GM23338 (cell line): ENCODE measurements around the gene KRT32. TPM values are rescaled to one million over a fixed set of nuclear protein-coding genes. Genes with fewer than 3 reads are reported as not detected.

Experiments
- ATAC-seq: fragments of 200-7000 bp; cut with Tn5 transposase; 3 replicates; pipeline ENCODE4 v1.9.1; 2020
- DNase-seq: peaks from one replicate; pipeline ENCODE4 v3.0.0-alpha.2; 2015; ENCODE audit warnings: low spot score
- H2AFZ ChIP-seq: fragments of 200-600 bp; sonication (generic); 2 replicates; pipeline ENCODE4 v1.8.0; 2016; ENCODE audit warnings: antibody characterized with exemption, mild to moderate bottlenecking, moderate library complexity
- H3F3A ChIP-seq: fragments of 200-600 bp; sonication (generic); replicated peaks from 2 replicates; pipeline ENCODE4 v1.8.0; 2017; ENCODE audit warnings: antibody characterized with exemption, mixed run types, low read depth
- H3K27ac ChIP-seq: fragments of 200-600 bp; sonication (generic); 2 replicates; pipeline ENCODE4 v1.6.1; 2016; ENCODE audit warnings: low read depth
- H3K27me3 ChIP-seq: fragments of 200-600 bp; sonication (generic); 2 replicates; pipeline ENCODE4 v1.8.0; 2016; ENCODE audit warnings: mild to moderate bottlenecking, mixed run types, moderate library complexity; ENCODE audit not compliant: insufficient read depth
- H3K36me3 ChIP-seq: fragments of 200-600 bp; sonication (generic); 2 replicates; pipeline ENCODE4 v1.8.0; 2016; ENCODE audit warnings: mild to moderate bottlenecking; ENCODE audit not compliant: insufficient read depth
- H3K4me1 ChIP-seq: fragments of 200-600 bp; sonication (generic); 2 replicates; pipeline ENCODE4 v1.8.0; 2016; ENCODE audit warnings: mild to moderate bottlenecking, moderate library complexity; ENCODE audit not compliant: insufficient read depth
- H3K4me2 ChIP-seq: fragments of 200-600 bp; sonication (generic); 2 replicates; pipeline ENCODE4 v1.7.1; 2017; ENCODE audit warnings: mixed run types
- H3K4me3 ChIP-seq: fragments of 200-600 bp; sonication (generic); 2 replicates; pipeline ENCODE4 v1.6.1; 2016; ENCODE audit warnings: mixed run types
- H3K79me2 ChIP-seq: fragments of 200-600 bp; sonication (generic); replicated peaks from 2 replicates; pipeline ENCODE4 v1.8.0; 2017; ENCODE audit warnings: mild to moderate bottlenecking; ENCODE audit not compliant: insufficient read depth
- H3K9me2 ChIP-seq: fragments of 200-600 bp; sonication (generic); 2 replicates; pipeline ENCODE4 v1.8.0; 2017; ENCODE audit not compliant: insufficient read depth
- H4K20me1 ChIP-seq: fragments of 200-600 bp; sonication (generic); replicated peaks from 2 replicates; pipeline ENCODE4 v1.8.0; 2017; ENCODE audit warnings: mild to moderate bottlenecking; ENCODE audit not compliant: insufficient read depth
- H3K27ac Mint-ChIP-seq: 2 replicates; pipeline ENCODE4 v1.8.0; 2020; ENCODE audit warnings: inconsistent platforms, mild to moderate bottlenecking, moderate library complexity, mixed read lengths
- H3K27me3 Mint-ChIP-seq: 3 replicates; pipeline ENCODE4 v1.8.0; 2022; ENCODE audit warnings: low read depth, mild to moderate bottlenecking, moderate library complexity, mixed read lengths, inconsistent platforms; ENCODE audit not compliant: insufficient read depth, poor library complexity
- H3K36me3 Mint-ChIP-seq: 3 replicates; pipeline ENCODE4 v1.8.0; 2021; ENCODE audit warnings: low read depth, mild to moderate bottlenecking, inconsistent platforms, moderate library complexity, mixed read lengths
- H3K4me1 Mint-ChIP-seq: 3 replicates; pipeline ENCODE4 v1.8.0; 2020; ENCODE audit warnings: mild to moderate bottlenecking, inconsistent platforms, mixed read lengths
- H3K4me3 Mint-ChIP-seq: 3 replicates; pipeline ENCODE4 v1.8.0; 2021; ENCODE audit warnings: moderate library complexity, mild to moderate bottlenecking, inconsistent platforms, mixed read lengths
- H3K9me3 Mint-ChIP-seq: 3 replicates; pipeline ENCODE4 v1.8.0; 2020; ENCODE audit warnings: moderate library complexity, mild to moderate bottlenecking, inconsistent platforms, mixed read lengths
- CTCF ChIP-seq, 2 experiments: fragments of 200-600 bp in 1 of 2; sonication (generic) in 1 of 2; conservative IDR thresholded peaks; 2 replicates each; pipeline versions ENCODE4 v1.5.1 to v1.6.1; 2016 to 2017; ENCODE audit warnings: antibody characterized with exemption in 2 of 2, low read depth in 2 of 2, mild to moderate bottlenecking in 2 of 2, moderate library complexity in 1 of 2
- NANOG ChIP-seq: IDR thresholded peaks from 2 replicates; pipeline ENCODE4 v1.6.1; 2016; ENCODE audit warnings: antibody characterized with exemption, borderline replicate concordance
- REST ChIP-seq: IDR thresholded peaks from one replicate; pipeline ENCODE4 v1.6.1; 2018; ENCODE audit warnings: antibody characterized with exemption; ENCODE audit not compliant: unreplicated experiment
- STAT1 ChIP-seq: IDR thresholded peaks from one replicate; pipeline ENCODE4 v1.6.1; 2016; ENCODE audit warnings: antibody characterized with exemption; ENCODE audit not compliant: unreplicated experiment
- ZNF114 ChIP-seq: fragments of 250-450 bp; sonication (Bioruptor Pico); IDR thresholded peaks from 2 replicates; pipeline ENCODE4 v1.5.0; 2020; ENCODE audit warnings: mild to moderate bottlenecking, moderate library complexity
- ZNF331 ChIP-seq: fragments of 250-450 bp; sonication (Bioruptor Pico); IDR thresholded peaks from 2 replicates; pipeline ENCODE4 v1.5.0; 2020; ENCODE audit warnings: low read depth, mild to moderate bottlenecking, moderate library complexity
- ZNF462 ChIP-seq: fragments of 250-450 bp; sonication (Bioruptor Pico); IDR thresholded peaks from 2 replicates; pipeline ENCODE4 v1.5.0; 2020; ENCODE audit warnings: mild to moderate bottlenecking, moderate library complexity
- polyA plus RNA-seq: library from polyadenylated mRNA; unstranded; fragments of >200 nt; fragmentation: Nextera tagmentation; extraction: Ambion mirVana; gene quantifications from 2 replicates; pipeline ENCODE4 v1.2.1, GENCODE V29; 2016
- total RNA-seq: library from RNA; depleted of rRNA; stranded (reverse); fragments of >200 nt; shearing (Covaris generic); gene quantifications from 2 replicates; pipeline ENCODE4 v1.2.3, GENCODE V29; 2014

Gene KRT32
- total and polyA plus RNA-seq, 2 experiments from 2014 or later, result not detected

- ATAC-seq (peak; percentile 77), DNase-seq (peak; percentile 22)
Observed at GRCh38 chr17:41456204-41456603, 11.0 kb downstream of the KRT32 start.

More at GRCh38 chr17:41456204-41456603, 11.0 kb downstream of the KRT32 start:
- Mint-ChIP-seq H3K27me3 (peaks cover 2% of the 10 kb centered on the region), H3K4me1 (no peaks in the 10 kb centered on the region), H3K9me3 (peaks cover 11% of the 10 kb centered on the region; the same call in 2 of the 3 replicates), H3K36me3 (no peaks in the 10 kb centered on the region; the same call in 2 of the 3 replicates), H3K4me3 (no peak overlapping the region), H3K27ac (no peak overlapping the region)
- H3K9me2 ChIP-seq, result no peaks in the 10 kb centered on the region
- H3K36me3 ChIP-seq, result no peaks in the 10 kb centered on the region; the same call in 1 of the 2 replicates
- no peak overlapping the region for H2AFZ ChIP-seq
- H3K4me2 ChIP-seq, result no peak overlapping the region
- H3K27me3 ChIP-seq, result no peaks in the 10 kb centered on the region
- TF ChIP-seq ZNF114 (no peak), NANOG (no peak), CTCF (conservative IDR thresholded peaks at IDR 0.05; ENCODE audit: low read depth in 2 of 2) (peak; percentile 35 to 69), ZNF331 (CRISPR knock-in tag) (no peak), REST (no peak), STAT1 (no peak), ZNF462 (CRISPR knock-in tag) (no peak)
- H3F3A ChIP-seq, result no peaks in the 10 kb centered on the region
- H3K27ac ChIP-seq, result no peak overlapping the region
- no peaks in the 10 kb centered on the region for H3K79me2 ChIP-seq
- H3K4me1 ChIP-seq, result no peaks in the 10 kb centered on the region
- no peaks in the 10 kb centered on the region for H4K20me1 ChIP-seq
- H3K4me3 ChIP-seq, result no peak overlapping the region
